Measurements from ENCODE around the gene TNFRSF8. TPM values are rescaled to one million over a fixed set of nuclear protein-coding genes. Genes with fewer than 3 reads are reported as not detected.

Gene TNFRSF8
- total RNA-seq, 1 experiment from 2014 or later: 20.8 TPM

DNA sequence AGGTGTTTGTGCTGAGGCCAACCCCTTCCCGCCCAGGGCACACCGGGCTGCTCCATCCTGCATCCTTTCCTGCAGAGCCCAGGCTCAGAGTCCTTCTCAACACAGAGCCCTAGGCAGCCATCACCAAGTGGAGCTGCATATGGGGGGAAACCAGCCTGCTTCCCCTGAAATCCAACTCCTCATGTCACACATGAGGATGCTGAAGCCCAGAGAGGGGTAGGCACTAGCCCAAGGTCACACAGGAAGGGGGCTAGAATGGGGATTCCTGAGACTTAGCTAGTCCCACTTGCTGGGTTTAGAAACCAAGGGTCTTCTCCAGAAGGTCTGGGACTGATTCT is 98.2 kb downstream of the TNFRSF8 start (continued):
- no peak for TF ChIP-seq CTCF (IDR thresholded peaks at IDR 0.05)
- TF ChIP-seq KAT7 (CRISPR knock-in tag; IDR thresholded peaks at IDR 0.05; ENCODE audit: borderline replicate concordance): no peak
- no peak for TF ChIP-seq CBFB (CRISPR knock-in tag; IDR thresholded peaks at IDR 0.05; ENCODE audit: low read depth)
- no peak for TF ChIP-seq ZNF121 (CRISPR knock-in tag; IDR thresholded peaks at IDR 0.05)
- TF ChIP-seq RELA (CRISPR knock-in tag; IDR thresholded peaks at IDR 0.05; ENCODE audit: borderline replicate concordance): no peak
- TF ChIP-seq SMAD3 (CRISPR knock-in tag; IDR thresholded peaks at IDR 0.05; ENCODE audit: borderline replicate concordance): no peak
- TF ChIP-seq NFATC4 (CRISPR knock-in tag; IDR thresholded peaks at IDR 0.05): no peak
- TF ChIP-seq CREB1 (CRISPR knock-in tag; IDR thresholded peaks at IDR 0.05): no peak

DNA sequence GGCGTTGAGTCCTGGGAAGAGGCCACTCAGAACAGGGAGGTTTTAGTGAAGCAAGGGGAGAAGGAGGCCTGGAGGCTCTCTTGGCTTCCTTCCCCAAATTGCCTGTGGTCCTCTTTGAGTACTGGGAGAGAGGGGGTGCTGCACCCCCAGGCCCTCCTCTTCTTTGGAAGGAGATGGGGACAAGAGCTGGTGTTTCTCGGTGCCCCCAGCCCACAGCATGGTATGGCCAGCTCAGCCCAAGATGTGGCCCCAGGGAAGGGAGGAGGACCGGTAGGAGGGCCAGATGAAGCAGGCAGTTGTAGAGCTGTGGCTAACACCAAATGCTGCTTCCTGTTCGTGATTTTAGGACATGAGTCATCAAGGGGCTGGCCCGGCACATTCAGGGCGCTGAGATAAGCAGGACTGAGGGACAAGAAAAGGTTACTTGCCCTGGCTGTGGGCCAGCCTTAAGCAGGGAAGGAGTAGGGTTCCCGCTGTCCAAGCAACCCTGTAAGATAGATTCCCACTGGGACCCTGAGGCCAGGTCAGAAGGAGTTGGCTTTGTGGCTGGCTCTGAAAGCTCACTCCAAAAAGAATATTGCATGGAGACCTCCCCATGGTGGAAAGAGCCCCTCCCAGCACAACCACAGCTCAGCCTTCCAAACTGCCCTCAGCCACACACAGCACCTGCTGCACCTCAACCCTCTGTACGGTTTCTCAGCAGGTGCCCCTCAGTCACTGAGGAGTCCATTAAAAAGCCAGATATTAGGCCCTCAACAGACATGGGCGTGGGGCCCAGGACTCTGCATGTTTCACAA is 98.8 kb downstream of the TNFRSF8 start:
- Mint-ChIP-seq H3K4me3 (no peak overlapping the region), H3K4me1 (peaks cover 21% of the 10 kb centered on the region), H3K27me3 (ENCODE audit: low read depth) (peaks cover 24% of the 10 kb centered on the region), H3K36me3 (no peaks in the 10 kb centered on the region), H3K9me3 (no peaks in the 10 kb centered on the region), H3K27ac (no peak overlapping the region)
- ChIA-PET CTCF (interaction anchor here (1.3 to 2.0 kb wide), 4 partner anchors 35 to 114 kb away, joined by 3 to 9 read pairs (median 4); no protein-coding TSS in a partner anchor), POLR2A (no interaction called here)
- ATAC-seq (no peak; the same call in 1 of the 2 replicates), DNase-seq (ENCODE audit: low spot score) (no peak)
- TF ChIP-seq GTF2I (CRISPR knock-in tag; conservative IDR thresholded peaks at IDR 0.05): no peak

DNA sequence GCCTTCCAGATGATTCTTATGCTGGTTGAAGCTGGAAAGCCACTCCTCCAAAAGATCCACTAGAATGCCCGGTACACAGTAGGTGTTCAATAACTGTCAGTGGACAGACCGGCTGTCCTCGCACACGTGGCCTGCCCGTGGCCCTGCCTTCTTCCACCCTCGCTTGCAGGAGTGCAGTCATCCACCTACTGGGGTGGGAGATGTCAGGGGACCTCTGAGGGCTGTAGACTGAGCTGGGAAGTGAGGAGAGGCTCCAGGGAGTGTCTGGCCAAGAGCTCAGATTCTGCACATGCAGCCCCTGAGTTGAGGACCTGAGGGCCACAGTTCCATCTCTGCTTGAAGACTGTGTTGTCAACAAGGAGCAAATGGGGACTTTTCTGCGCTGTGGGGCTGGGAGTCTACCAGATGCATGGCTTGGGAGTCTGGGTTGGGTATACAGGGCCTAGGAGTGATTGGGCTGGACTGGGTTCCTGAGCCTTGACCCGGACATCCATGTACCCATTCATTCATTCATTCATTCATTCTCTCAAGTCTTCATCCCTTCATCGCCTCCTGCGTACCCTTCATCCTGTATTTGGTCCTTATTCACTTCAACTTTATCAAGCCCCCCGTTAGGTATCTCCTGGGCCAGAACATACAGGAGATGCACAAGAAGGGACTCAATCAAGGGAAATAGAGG is 99.5 kb downstream of the TNFRSF8 start:
- CTCF ChIA-PET: interaction anchor here (1.3 to 2.0 kb wide), 4 partner anchors 34 to 113 kb away, joined by 3 to 9 read pairs (median 4); no protein-coding TSS in a partner anchor
- Mint-ChIP-seq H3K27ac (no peak overlapping the region), H3K4me1 (peaks cover 20% of the 10 kb centered on the region), H3K9me3 (no peaks in the 10 kb centered on the region), H3K36me3 (no peaks in the 10 kb centered on the region), H3K27me3 (ENCODE audit: low read depth) (peaks cover 27% of the 10 kb centered on the region), H3K4me3 (no peak overlapping the region)
- POLR2A ChIA-PET: no interaction called here
- no peak for DNase-seq (ENCODE audit: low spot score)
- TF ChIP-seq ERG (CRISPR knock-in tag; IDR thresholded peaks at IDR 0.05) (no peak), PRRX2 (CRISPR knock-in tag; IDR thresholded peaks at IDR 0.05) (no peak), NFE2L1 (CRISPR knock-in tag; IDR thresholded peaks at IDR 0.05) (no peak), ZMAT4 (CRISPR knock-in tag; IDR thresholded peaks at IDR 0.05) (no peak), ELF4 (CRISPR knock-in tag; IDR thresholded peaks at IDR 0.05; ENCODE audit: low read depth) (no peak), ATF2 (CRISPR knock-in tag; IDR thresholded peaks at IDR 0.05; ENCODE audit: borderline replicate concordance, low read depth) (no peak), MYBL2 (CRISPR knock-in tag; IDR thresholded peaks at IDR 0.05) (no peak), NR2C2 (CRISPR knock-in tag; IDR thresholded peaks at IDR 0.05) (no peak), OVOL2 (CRISPR knock-in tag; IDR thresholded peaks at IDR 0.05; ENCODE audit: borderline replicate concordance) (no peak), ZNF121 (CRISPR knock-in tag; IDR thresholded peaks at IDR 0.05) (no peak), EMX1 (CRISPR knock-in tag; IDR thresholded peaks at IDR 0.05) (no peak), CREB1 (CRISPR knock-in tag; IDR thresholded peaks at IDR 0.05) (no peak)
- TF ChIP-seq, protein P1, sequence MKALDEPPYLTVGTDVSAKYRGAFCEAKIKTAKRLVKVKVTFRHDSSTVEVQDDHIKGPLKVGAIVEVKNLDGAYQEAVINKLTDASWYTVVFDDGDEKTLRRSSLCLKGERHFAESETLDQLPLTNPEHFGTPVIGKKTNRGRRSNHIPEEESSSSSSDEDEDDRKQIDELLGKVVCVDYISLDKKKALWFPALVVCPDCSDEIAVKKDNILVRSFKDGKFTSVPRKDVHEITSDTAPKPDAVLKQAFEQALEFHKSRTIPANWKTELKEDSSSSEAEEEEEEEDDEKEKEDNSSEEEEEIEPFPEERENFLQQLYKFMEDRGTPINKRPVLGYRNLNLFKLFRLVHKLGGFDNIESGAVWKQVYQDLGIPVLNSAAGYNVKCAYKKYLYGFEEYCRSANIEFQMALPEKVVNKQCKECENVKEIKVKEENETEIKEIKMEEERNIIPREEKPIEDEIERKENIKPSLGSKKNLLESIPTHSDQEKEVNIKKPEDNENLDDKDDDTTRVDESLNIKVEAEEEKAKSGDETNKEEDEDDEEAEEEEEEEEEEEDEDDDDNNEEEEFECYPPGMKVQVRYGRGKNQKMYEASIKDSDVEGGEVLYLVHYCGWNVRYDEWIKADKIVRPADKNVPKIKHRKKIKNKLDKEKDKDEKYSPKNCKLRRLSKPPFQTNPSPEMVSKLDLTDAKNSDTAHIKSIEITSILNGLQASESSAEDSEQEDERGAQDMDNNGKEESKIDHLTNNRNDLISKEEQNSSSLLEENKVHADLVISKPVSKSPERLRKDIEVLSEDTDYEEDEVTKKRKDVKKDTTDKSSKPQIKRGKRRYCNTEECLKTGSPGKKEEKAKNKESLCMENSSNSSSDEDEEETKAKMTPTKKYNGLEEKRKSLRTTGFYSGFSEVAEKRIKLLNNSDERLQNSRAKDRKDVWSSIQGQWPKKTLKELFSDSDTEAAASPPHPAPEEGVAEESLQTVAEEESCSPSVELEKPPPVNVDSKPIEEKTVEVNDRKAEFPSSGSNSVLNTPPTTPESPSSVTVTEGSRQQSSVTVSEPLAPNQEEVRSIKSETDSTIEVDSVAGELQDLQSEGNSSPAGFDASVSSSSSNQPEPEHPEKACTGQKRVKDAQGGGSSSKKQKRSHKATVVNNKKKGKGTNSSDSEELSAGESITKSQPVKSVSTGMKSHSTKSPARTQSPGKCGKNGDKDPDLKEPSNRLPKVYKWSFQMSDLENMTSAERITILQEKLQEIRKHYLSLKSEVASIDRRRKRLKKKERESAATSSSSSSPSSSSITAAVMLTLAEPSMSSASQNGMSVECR (CRISPR knock-in tag; IDR thresholded peaks at IDR 0.05; ENCODE audit: borderline replicate concordance): no peak
- ATAC-seq: no peak
